Chondrocyte (in vitro differentiated cells): Measurements from ENCODE around the gene ITIH2. TPM values are rescaled to one million over a fixed set of nuclear protein-coding genes. Genes with fewer than 3 reads are reported as not detected.

Experiments
- DNase-seq: peaks from one replicate; pipeline ENCODE4 v3.0.0; 2021; ENCODE audit warnings: mixed read lengths, low spot score
- H3K27ac Mint-ChIP-seq: one replicate; pipeline ENCODE4 v1.8.0; 2021; ENCODE audit warnings: mild to moderate bottlenecking, moderate library complexity, mixed read lengths; ENCODE audit not compliant: unreplicated experiment
- H3K27me3 Mint-ChIP-seq: 2 replicates; pipeline ENCODE4 v1.8.0; 2021; ENCODE audit warnings: low read depth, mixed read lengths
- H3K36me3 Mint-ChIP-seq: 2 replicates; pipeline ENCODE4 v1.8.0; 2021; ENCODE audit warnings: low read depth, mixed read lengths
- H3K4me1 Mint-ChIP-seq: 2 replicates; pipeline ENCODE4 v1.8.0; 2021; ENCODE audit warnings: low read depth, mild to moderate bottlenecking, mixed read lengths
- H3K4me3 Mint-ChIP-seq: one replicate; pipeline ENCODE4 v1.8.0; 2021; ENCODE audit warnings: mild to moderate bottlenecking, moderate library complexity, mixed read lengths; ENCODE audit not compliant: unreplicated experiment
- H3K9me3 Mint-ChIP-seq: 2 replicates; pipeline ENCODE4 v1.8.0; 2021; ENCODE audit warnings: low read depth, mixed read lengths
- total RNA-seq: library from RNA; stranded (reverse); gene quantifications from 3 replicates; pipeline ENCODE4 v1.2.1, GENCODE V29; 2021
- TF ChIP-seq, protein P1 (sequence below): fragments of 200-600 bp; sonication (generic); IDR thresholded peaks from 2 replicates; pipeline ENCODE4 v1.5.0; 2021; ENCODE audit warnings: antibody characterized with exemption, mild to moderate bottlenecking, moderate library complexity

The ITIH2 gene
- total RNA-seq, 1 donor from 2014 or later: not detected

DNA sequence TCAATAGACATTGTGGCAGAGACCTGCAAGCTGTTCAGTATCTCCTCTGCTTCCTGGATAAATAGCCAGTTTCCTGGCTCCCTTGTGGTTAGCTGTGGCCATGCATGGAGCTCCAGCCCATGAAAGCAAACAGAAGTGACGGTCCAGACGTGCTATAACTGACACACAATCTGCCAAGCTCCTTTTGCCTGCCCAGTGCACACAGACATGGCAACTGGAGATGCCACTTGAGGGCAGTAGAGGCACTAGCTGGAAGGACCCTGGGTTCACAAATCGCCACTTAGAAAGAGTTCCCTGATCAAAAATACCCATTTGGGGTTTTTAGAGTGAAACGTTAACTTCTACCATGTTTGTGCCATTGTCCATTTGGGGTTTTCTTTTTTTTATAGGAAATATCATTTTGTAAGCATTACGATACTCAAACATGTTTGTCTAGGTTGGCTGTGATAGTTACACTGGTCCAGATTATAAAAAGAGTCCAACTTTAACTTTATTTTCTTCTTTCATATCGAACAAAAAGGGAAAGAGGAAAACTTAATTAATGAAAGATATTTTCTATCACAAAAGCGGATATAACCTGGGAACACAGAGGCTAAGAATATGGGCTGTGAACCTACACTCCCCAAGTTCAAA, 53.4 kb downstream of the ITIH2 start:
- H3K27me3 Mint-ChIP-seq: no peaks in the 10 kb centered on the region
- H3K36me3 Mint-ChIP-seq: peaks cover 46% of the 10 kb centered on the region

DNA sequence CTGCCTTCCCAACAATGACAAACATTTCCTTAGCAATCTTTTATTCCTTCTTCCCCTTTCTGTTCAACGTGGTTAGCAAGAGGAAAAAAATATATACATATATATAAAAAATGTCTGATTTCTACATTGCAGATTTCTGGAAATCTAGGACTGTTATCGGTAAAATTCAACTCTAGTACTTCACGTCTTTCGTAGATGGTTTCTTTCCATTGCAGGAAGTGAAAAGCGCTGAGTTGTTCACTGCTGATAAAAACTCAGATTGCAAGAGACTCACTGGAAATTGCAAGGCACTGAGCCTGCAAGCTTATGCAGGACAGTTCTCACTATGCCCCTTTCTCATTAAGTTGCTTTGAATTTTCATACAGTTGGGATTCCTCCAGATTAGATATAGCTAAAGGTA, 60.8 kb downstream of the ITIH2 start:
- TF ChIP-seq, protein P1, sequence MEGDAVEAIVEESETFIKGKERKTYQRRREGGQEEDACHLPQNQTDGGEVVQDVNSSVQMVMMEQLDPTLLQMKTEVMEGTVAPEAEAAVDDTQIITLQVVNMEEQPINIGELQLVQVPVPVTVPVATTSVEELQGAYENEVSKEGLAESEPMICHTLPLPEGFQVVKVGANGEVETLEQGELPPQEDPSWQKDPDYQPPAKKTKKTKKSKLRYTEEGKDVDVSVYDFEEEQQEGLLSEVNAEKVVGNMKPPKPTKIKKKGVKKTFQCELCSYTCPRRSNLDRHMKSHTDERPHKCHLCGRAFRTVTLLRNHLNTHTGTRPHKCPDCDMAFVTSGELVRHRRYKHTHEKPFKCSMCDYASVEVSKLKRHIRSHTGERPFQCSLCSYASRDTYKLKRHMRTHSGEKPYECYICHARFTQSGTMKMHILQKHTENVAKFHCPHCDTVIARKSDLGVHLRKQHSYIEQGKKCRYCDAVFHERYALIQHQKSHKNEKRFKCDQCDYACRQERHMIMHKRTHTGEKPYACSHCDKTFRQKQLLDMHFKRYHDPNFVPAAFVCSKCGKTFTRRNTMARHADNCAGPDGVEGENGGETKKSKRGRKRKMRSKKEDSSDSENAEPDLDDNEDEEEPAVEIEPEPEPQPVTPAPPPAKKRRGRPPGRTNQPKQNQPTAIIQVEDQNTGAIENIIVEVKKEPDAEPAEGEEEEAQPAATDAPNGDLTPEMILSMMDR: no peak
- H3K9me3 Mint-ChIP-seq: no peaks in the 10 kb centered on the region
- peak overlapping the region; percentile 82 for H3K27ac Mint-ChIP-seq
- H3K4me3 Mint-ChIP-seq: no peak overlapping the region
- DNase-seq: no peak
- H3K4me1 Mint-ChIP-seq: peaks cover 18% of the 10 kb centered on the region
- H3K36me3 Mint-ChIP-seq: peaks cover 26% of the 10 kb centered on the region
- no peaks in the 10 kb centered on the region for H3K27me3 Mint-ChIP-seq

More for the DNA sequence above, 53.4 kb downstream of the ITIH2 start:
- H3K4me1 Mint-ChIP-seq: no peaks in the 10 kb centered on the region
- no peaks in the 10 kb centered on the region for H3K9me3 Mint-ChIP-seq
- no peak overlapping the region for H3K4me3 Mint-ChIP-seq
- TF ChIP-seq, protein P1: peak; percentile 72
- no peak overlapping the region for H3K27ac Mint-ChIP-seq
- no peak for DNase-seq

DNA sequence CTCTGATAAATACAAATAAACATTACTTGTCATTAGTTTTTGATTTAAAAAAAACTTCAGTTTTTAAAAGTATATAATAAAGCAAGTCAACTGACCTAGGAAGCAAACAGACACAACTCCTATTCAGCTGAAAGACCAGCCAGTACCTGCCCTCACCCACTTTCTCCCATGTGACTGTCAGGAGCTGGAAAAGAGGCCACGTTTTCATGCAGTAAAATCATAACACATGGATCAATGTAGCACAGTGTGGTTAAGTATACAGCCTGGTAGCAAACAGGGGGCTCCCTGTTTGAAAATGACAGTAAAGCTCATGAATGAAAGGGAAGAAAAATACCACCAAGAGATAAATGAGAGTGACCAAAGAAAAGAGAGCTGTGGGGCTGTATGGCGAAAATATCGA, 63.1 kb downstream of the ITIH2 start:
- H3K4me1 Mint-ChIP-seq: peaks cover 18% of the 10 kb centered on the region
- H3K27ac Mint-ChIP-seq: no peak overlapping the region
- no peak overlapping the region for H3K4me3 Mint-ChIP-seq

DNA sequence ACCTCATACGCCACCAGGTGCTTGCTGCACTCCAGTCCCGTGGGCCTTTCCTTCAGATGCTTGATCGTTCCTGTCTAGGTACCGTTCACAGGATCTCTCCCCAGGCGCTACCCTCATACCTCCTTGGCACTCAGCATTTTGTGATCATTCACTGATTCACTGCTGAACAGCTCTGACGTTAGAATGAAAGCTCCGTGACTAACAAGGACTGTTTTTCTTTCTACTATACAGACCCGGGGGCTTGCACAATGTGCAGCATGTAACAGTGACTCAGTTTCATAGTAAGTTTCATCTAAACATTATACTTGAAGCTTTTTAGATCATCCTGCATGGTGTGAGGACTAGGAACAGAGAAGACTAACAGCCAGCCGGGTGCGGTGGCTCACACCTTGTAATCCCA, 64.1 kb downstream of the ITIH2 start:
- TF ChIP-seq, protein P1: no peak
- H3K9me3 Mint-ChIP-seq: no peaks in the 10 kb centered on the region
- no peaks in the 10 kb centered on the region for H3K27me3 Mint-ChIP-seq
- H3K4me1 Mint-ChIP-seq: peaks cover 18% of the 10 kb centered on the region
- DNase-seq: no peak
- no peak overlapping the region for H3K4me3 Mint-ChIP-seq
- peaks cover 27% of the 10 kb centered on the region for H3K36me3 Mint-ChIP-seq
- no peak overlapping the region for H3K27ac Mint-ChIP-seq

More for the DNA sequence above, 63.1 kb downstream of the ITIH2 start:
- Mint-ChIP-seq H3K27me3 (no peaks in the 10 kb centered on the region), H3K9me3 (no peaks in the 10 kb centered on the region), H3K36me3 (peaks cover 25% of the 10 kb centered on the region)
- no peak for DNase-seq
- TF ChIP-seq, protein P1: no peak

DNA sequence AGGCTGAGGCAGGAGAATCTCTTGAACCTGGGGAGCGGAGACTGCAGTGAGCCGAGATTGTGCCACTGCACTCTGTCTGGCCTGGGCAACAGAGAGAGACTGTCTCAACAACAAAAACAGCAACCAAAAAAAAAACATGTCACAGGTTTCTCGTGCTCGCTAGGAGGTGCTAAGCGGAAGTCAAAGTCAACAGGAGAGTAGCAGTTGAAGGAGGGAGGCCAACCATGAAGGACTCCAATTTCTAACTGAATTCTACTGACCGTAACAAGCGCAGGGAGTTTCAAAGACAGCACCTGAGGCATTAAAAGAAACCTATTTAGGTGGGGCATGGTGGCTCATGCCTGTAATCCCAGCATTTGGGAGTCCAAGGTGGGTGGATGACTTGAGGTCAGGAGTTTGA, 65.3 kb downstream of the ITIH2 start:
- Mint-ChIP-seq H3K4me3 (no peak overlapping the region), H3K36me3 (peaks cover 28% of the 10 kb centered on the region), H3K27me3 (no peaks in the 10 kb centered on the region), H3K27ac (peak overlapping the region; percentile 22), H3K4me1 (peaks cover 14% of the 10 kb centered on the region), H3K9me3 (no peaks in the 10 kb centered on the region)
- no peak for DNase-seq
- TF ChIP-seq, protein P1: no peak
